ENCODE data around the gene TMCO4.

TMCO4 gene

DNA sequence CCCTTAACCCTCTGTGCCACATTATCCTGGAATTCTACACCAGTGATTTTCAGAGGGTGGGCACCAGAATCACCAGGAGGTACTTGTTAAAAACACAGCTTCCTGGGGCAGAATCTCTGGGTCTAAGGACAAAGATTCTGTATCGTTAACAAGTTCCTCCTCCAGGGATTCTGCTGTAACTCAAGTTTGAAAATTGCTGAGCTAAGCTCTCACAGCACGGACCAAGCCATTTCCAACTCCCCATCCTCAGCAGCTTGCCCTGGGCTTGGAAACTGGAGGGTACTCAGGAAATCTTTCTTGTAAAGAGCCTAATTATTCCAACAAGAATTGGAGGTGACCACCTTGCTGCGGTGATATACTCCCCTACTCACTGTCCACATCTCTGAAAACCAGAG lies 48.8 kb downstream of the TMCO4 start:
- no peaks in the 10 kb centered on the region for H3K36me3 ChIP-seq
- no peaks in the 10 kb centered on the region for H3K9me3 ChIP-seq
- H3K4me3 ChIP-seq (ENCODE audit: low read depth, low read length), result no peak overlapping the region
- no peak for DNase-seq
- H3K27me3 ChIP-seq, result no peaks in the 10 kb centered on the region
- H3K4me1 ChIP-seq, result peaks cover 5% of the 10 kb centered on the region; the same call in 1 of the 2 replicates
- TF ChIP-seq, protein P1, sequence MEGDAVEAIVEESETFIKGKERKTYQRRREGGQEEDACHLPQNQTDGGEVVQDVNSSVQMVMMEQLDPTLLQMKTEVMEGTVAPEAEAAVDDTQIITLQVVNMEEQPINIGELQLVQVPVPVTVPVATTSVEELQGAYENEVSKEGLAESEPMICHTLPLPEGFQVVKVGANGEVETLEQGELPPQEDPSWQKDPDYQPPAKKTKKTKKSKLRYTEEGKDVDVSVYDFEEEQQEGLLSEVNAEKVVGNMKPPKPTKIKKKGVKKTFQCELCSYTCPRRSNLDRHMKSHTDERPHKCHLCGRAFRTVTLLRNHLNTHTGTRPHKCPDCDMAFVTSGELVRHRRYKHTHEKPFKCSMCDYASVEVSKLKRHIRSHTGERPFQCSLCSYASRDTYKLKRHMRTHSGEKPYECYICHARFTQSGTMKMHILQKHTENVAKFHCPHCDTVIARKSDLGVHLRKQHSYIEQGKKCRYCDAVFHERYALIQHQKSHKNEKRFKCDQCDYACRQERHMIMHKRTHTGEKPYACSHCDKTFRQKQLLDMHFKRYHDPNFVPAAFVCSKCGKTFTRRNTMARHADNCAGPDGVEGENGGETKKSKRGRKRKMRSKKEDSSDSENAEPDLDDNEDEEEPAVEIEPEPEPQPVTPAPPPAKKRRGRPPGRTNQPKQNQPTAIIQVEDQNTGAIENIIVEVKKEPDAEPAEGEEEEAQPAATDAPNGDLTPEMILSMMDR (IDR thresholded peaks at IDR 0.05; ENCODE audit: low read depth, low read length), result no peak

DNA sequence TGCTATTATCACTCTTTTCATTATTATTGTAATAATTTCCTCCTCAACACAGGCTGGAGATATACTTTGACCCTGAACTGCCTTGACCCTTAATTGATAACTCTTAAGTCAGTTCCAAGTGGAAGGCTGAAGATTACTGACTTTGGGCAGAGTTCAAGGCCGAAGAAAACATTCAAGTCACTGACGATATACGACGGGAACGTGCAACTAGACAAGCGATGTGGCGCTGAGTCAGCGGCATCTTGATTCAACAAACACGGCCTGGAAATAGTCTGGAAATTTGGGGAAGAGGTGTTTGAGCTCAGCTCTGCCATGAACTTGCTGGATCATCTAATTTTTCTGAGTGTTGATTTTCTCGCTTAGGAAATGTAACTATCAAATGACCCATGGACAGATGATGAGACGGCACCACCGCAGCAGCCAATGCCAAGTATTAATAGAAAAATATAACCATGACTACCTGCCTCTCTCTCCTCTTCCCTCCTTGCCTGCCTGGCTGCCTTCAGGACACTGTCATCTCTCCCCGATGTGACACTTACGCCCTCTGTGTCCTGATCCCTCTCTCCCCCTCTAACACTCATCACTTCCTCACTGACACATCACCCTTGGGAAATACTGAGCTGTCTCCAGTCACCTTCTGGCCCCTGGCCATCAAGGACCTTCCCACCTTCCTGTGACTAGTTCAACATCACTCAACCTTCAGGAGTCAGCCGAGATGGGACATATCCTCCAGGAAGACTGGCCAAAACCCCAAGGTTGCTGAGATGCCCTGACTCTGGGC lies 49.4 kb downstream of the TMCO4 start:
- TF ChIP-seq, protein P1 (IDR thresholded peaks at IDR 0.05; ENCODE audit: low read depth, low read length), result no peak
- Histone ChIP-seq H3K4me1 (peaks cover 5% of the 10 kb centered on the region; the same call in 1 of the 2 replicates), H3K9me3 (no peaks in the 10 kb centered on the region), H3K36me3 (no peaks in the 10 kb centered on the region), H3K4me3 (ENCODE audit: low read depth, low read length) (no peak overlapping the region), H3K27me3 (no peaks in the 10 kb centered on the region)
- DNase-seq, result no peak

DNA sequence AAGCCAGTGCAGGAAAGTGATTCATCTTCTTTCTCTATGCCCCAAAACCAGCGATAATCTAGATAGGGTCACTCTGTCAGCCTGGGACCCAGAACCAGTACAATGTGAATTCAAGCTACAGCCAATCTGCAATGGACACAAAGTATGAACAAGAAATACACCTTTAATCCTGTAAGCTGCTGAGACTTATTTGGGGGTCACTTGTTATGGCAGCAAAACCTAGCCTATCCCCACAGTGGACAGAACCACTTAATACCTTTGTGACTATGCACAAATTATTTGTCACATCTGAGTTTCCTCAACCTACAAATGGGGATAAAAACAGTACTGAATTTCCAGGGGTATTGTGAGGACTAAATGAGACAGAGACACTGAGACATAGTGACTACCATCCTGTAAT lies 50.0 kb downstream of the TMCO4 start:
- Histone ChIP-seq H3K36me3 (no peaks in the 10 kb centered on the region), H3K9me3 (no peaks in the 10 kb centered on the region), H3K27me3 (no peaks in the 10 kb centered on the region), H3K4me1 (peaks cover 5% of the 10 kb centered on the region; the same call in 1 of the 2 replicates), H3K4me3 (ENCODE audit: low read depth, low read length) (no peak overlapping the region)
- no peak for DNase-seq
- TF ChIP-seq, protein P1 (IDR thresholded peaks at IDR 0.05; ENCODE audit: low read depth, low read length), result no peak

DNA sequence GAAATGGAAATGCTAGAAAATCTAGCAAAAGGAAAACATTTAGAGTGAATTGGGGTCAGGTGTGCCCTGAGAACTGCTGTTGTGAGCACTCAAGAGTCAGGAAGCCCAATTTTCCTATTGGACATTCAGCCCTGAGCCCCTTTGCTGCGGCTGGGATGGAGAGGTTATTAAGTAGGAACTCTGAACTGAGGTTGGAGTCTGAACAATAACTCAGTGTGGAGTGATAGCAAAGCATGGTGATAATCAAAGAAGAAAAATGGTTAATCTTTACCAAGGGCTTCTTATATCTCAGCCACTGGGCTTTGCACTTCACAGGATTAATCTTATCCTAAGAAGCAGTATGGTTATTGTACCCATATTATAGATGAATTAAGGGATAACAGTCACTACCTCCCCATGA lies 52.0 kb downstream of the TMCO4 start:
- peaks cover 5% of the 10 kb centered on the region; the same call in 1 of the 2 replicates for H3K4me1 ChIP-seq
- H3K36me3 ChIP-seq, result no peaks in the 10 kb centered on the region
- H3K9me3 ChIP-seq, result no peaks in the 10 kb centered on the region
- DNase-seq, result no peak
- no peak overlapping the region for H3K4me3 ChIP-seq (ENCODE audit: low read depth, low read length)
- H3K27me3 ChIP-seq, result no peaks in the 10 kb centered on the region
- TF ChIP-seq, protein P1 (IDR thresholded peaks at IDR 0.05; ENCODE audit: low read depth, low read length), result no peak

DNA sequence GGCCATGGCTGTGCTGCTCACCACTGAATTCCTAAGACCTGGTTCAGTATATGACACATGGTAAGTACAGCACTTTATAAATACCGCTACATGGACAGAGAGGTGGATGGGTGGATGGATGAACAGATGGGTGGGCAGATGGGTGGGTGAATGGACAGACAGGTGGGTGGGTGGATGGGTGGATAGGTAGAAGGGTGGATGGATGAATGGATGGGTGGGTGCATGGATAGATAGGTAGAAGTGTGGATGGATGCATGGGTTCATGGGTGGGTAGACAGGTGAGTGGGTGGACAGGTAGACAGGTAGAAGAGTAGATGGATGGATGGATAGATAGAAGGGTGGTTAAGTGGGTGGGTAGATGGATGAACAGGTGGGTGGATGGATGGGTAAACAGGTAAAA lies 54.8 kb downstream of the TMCO4 start:
- Histone ChIP-seq H3K4me1 (no peaks in the 10 kb centered on the region), H3K27me3 (no peaks in the 10 kb centered on the region), H3K36me3 (no peaks in the 10 kb centered on the region), H3K4me3 (ENCODE audit: low read depth, low read length) (no peak overlapping the region), H3K9me3 (no peaks in the 10 kb centered on the region)
- TF ChIP-seq, protein P1 (IDR thresholded peaks at IDR 0.05; ENCODE audit: low read depth, low read length), result no peak
- DNase-seq, result no peak

DNA sequence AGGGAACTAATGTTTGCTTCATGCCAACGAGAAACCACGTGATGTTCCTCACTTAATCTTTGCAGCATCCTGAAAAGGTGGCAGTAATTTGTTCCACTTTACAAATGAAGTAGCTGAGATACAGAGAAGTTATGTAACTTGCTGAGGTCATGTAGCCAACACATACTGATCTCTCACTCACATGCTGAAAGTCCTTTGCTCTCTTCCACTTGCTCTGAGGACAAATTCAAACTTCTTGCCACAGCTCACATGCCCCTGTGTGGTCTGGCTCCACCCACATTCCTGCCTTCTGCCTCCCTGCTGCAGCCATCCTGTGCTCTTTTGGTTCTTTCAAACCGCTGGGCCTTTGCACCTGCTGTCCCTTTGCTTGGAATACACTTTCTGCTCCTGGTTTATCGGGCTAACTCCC lies 55.4 kb downstream of the TMCO4 start:
- H3K27me3 ChIP-seq, result no peaks in the 10 kb centered on the region
- H3K9me3 ChIP-seq, result no peaks in the 10 kb centered on the region
- DNase-seq, result no peak
- TF ChIP-seq, protein P1 (IDR thresholded peaks at IDR 0.05; ENCODE audit: low read depth, low read length), result no peak
- H3K36me3 ChIP-seq, result no peaks in the 10 kb centered on the region
- H3K4me3 ChIP-seq (ENCODE audit: low read depth, low read length), result no peak overlapping the region
- no peaks in the 10 kb centered on the region for H3K4me1 ChIP-seq

All from BE2C (cell line).